Activated T-cell treated with anti-CD3 and anti-CD28 coated beads, Interleukin-2, amount 50 U/mL, for 1 hour (primary cell): Measurements from ENCODE around the gene PCSK5.
"Not testable (repeated sequence)": the region's sequence is repeated elsewhere in the genome, so short reads cannot be mapped to it uniquely, and the experiment has no call there.

ENCODE experiments used
- DNase-seq: peaks from one replicate; pipeline ENCODE4 v3.0.0-alpha.2; 2020

The PCSK5 gene

DNA sequence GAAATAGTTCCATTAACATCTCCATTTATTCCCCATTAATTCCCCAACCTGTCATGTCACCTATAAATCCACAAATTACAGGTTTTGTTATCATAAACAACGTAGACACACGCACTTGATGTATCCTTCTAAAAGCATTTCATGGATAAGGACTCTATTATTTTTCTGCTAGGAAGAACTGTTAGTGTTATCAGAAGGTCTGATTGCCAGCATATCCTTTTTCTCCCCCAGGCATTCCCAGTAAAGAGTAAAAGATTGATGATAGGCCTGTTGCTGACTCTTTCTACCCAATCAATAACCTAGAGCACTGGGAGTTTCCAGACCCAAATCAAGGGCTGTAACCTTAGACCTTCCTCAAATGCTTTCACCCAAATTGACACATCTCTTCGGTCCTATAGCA is 442.9 kb downstream of the PCSK5 start:
- DNase-seq = no peak

DNA sequence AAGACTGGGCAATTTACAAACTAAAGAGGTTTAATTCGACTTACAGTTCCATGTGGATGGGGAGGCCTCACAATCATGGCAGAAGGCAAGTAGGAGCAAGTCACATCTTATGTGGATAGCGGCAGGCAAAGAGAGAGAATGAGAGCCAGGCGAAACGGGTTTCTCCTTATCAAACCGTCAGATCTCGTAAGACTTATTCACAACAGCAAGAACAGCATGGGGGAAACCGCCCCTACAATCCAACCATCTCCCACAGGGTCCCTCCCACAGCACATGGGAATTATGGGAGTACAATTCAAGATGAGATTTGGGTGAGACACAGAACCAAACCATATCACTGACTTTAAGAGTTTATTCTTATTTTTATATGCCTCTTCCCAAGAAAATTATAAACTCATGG is 443.5 kb downstream of the PCSK5 start:
- DNase-seq = no peak

DNA sequence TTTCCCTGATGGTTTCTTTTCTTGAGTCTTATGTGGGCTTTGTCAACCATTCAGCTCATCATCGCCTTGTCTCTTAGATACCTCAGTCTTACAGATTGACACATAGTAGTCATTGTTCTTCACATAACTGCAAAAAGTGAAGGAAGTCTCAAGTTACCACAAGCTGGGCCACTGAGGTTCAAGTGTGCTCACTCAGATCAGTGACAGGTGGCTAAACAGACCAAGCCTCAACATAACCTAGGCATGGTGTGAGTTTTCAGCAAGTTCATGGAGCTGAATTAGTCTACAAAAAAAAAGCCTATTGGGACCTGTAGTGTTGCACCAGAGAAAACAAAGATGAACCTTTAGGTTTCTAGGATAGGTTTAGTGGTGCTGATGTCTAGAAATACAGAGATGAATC is 445.6 kb downstream of the PCSK5 start:
- no peak for DNase-seq

DNA sequence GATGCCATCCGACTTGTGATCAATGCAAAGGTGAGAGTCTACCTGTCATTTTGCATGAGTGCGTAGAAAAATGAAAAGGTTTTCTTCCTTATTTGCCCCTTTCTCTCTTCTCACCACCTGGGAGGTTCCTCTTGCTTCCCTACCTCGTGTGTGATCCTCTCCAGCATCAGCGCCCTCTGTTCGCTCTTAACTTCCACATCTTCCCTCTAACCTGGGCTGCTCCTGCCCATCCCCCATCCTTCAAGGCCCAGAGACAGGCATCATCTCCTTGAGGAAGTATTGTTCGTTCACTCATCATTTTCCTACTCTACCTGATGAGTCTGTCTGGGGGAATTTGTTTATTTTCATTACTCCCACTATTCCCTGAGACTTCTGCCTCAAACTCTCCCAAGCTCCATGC is 447.9 kb downstream of the PCSK5 start:
- DNase-seq = no peak

DNA sequence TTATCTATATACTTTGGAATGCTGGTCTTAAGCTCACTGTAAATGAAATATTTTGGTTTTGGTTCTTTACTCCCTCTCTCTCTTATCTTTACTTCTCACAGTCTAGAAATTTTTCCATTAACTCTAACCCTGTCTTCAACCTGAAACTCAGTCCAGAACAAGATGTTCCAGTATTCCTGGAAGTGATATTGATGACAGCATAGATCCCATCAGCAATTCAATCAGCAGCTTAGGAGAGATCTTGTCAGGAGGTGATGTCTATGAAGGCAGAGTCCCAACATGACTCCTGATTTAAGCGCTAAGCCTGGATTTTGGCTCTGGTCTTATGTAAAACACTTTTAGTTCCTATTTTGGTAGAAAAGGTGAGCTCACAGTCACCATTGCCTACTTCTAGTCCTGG is 451.1 kb downstream of the PCSK5 start:
- no peak for DNase-seq

DNA sequence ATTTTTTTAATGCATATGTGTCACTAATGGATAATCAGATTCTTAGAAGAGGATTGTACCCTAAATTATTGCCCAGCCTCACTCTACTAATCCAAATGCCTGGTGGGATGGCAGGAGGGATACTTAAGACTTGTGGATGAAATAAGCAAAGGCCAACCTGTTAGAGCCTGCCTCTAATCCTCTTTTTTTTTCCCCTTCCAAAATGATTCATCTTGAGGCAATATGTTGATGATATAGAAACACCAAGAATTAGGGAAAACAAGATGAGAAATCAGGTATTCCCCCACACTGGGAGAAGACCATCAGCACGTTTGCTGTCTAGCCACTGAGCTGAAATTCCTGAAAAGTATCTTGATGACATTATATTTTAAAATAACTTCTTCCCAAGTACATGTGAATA is 451.7 kb downstream of the PCSK5 start:
- DNase-seq = no peak

DNA sequence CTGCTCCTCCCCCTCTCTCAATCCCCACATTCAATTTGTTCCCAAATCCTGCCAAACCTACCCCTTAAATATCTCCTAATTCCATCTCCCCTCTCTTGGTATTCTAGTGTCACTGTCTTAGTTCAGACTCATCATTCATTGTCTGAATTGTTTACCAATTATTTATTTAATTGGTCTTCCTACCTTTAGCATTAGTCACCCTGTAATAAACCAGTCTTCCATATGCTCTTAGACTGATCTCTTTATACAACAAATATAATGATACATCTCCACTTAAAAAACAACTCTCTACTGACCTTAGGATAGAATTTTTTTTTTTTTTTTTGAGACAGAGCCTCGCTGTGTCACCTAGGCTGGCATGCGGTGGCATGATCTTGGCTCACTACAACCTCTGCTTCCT is 452.4 kb downstream of the PCSK5 start:
- no peak for DNase-seq

DNA sequence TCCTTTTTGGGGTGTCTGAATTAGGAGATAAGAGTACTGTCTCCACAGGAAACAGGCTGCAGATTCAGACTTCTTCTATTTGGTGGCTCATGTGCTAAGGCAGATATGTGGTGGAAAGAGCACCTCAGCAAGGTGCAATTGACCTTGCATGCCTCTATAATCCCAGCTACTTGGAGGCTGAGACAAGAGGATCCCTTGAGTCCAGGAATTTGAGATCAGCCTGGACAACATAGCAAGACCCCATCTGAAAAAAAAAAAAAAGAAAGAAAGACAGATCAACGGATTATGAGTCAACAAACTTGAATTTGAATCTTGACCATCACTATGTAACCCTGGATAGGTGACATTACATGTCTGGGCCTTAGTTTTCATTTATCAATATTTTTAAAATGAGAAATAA is 459.4 kb downstream of the PCSK5 start:
- DNase-seq = no peak

DNA sequence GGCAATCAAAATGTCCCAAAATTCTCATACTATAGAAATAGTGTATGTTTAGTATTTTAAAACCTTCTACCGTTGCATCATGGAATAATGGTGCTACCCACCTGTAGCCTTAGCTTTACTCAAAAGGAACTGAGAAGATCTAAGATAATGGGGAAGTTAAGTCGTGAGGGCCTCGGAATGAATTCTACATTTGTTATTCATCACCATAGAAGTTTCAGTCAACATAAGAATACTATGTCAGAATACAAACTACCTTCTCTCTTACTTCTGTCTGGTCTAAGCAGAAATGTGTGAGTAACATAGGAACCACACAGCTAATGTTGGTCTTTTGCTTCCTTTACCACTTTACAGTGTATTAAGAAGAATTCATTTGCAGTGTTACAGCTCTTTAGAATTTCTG is 460.5 kb downstream of the PCSK5 start:
- DNase-seq = no peak

DNA sequence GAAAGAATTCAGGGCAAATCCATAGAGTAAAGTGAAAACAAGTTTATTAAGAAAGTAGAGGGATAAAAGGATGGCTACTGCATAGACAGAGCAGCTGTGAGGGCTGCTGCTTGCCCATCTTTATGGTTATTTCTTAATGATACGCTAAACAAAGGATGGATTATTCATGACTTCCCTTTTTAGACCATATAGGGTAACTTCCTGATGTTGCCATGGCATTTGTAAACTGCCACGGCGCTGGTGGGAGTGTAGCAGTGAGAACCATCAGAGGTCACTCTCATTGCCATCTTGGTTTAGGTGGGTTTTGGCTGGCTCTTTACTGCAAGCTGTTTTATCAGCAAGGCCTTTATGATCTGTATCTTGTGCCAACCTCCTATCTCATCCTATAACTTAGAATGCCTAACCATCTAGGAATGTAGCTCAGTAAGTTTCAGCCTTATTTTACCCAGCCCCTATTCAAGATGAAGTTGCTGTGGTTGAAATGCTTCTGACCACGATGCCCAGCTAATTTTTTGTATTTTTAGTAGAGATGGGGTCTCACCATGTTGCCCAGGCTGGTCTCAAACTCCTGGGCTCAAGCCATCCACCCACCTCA is 461.6 kb downstream of the PCSK5 start:
- no peak for DNase-seq

DNA sequence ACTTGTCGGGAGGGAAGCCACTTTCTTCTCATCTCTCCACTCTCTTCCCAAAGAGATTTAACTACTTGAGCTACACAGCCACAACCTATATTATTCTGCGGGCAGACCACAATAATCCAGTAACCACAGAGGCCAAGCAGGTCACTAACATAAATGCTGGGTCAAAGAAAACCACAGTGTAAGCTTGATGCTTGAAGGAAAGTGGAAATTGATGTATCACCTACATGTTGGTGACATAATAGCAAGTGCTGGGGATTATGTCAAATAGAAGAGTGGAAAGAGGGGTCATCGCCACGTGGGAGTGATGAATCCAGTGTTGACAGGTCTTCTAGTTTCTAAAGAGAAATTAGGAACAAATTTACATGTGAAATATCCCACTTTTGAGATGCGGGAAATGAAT is 462.8 kb downstream of the PCSK5 start:
- DNase-seq = no peak

DNA sequence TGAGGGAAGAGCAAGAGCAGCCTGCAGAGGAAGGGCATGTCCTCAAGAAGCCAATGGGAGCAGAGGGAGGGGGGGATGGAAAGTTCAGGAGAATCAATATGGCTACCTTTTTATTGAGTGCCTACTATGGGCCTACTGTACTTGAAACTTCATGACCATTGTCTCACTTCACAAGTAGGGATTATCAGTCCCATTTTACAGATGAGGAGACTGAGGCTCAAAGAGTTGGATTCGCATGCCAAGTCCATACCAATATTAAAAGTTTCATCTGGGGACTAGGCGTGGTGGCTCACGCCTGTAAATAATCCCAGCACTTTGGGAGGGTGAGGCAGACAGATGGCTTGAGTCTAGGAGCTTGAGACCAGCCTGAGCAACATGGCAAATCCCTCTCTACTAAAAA is 463.7 kb downstream of the PCSK5 start:
- DNase-seq = no peak

DNA sequence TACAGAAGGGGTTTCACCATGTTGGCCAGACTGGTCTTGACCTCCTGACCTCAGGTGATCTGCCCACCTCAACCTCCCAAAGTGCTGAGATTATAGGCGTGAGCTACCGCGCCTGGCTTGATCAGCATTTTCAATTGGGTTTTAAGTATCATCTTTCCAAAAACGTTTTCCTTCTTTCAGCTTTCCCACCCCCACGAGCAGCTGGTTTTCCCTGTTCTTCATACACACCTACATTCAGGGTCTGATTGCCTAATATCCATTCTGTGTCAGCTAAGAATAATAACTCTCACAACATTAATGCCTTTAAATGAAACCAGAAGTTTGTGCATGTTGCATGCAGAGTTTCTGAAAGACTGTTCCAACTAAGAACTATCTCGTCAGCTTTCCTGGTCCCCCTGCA is 465.4 kb downstream of the PCSK5 start:
- DNase-seq = no peak

DNA sequence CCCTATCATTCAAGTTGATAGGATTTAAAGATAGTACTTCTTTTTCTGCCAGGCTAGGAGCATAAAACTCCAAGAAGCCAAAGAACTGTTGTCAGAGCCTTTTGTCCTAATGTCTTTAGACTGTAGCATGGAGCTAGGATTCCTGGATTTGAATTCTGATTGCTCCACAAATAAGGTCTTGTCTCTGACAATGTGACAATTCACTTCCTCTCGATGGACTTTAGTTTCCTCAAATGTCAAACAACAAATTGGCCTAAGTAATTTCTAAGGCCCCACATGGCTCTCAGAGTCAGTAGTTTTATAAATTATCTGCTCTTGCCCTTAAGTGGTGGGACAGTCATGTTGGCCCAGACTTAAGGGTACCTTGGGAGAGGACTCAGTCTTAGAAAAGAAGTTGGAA is 467.1 kb downstream of the PCSK5 start:
- no peak for DNase-seq

DNA sequence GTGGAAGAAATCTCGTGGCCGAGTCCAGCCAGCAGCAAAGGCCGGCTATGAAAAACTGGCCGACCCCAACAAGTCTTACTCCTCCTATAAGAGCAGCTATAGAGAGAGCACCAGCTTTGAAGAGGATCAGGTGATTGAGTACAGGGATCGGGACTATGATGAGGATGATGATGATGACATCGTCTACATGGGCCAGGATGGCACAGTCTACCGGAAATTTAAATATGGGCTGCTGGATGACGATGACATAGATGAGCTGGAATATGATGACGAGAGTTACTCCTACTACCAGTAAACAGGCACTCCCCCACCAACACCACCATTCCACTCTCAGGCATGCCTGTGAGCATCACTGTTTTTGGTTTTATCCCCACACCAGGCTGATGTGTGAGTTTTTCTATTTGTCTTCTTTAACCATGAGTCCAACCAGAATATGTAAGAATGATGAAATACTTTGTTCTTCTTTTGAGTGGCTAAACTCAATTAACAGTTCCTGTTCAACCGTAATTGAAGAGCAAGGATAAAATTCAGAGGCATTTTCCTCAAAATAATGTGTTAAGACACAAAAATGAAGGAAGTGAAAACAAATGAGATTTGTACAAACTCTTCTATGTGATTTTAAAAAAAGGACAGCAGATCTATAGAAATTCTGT is 468.3 kb downstream of the PCSK5 start:
- no peak for DNase-seq

DNA sequence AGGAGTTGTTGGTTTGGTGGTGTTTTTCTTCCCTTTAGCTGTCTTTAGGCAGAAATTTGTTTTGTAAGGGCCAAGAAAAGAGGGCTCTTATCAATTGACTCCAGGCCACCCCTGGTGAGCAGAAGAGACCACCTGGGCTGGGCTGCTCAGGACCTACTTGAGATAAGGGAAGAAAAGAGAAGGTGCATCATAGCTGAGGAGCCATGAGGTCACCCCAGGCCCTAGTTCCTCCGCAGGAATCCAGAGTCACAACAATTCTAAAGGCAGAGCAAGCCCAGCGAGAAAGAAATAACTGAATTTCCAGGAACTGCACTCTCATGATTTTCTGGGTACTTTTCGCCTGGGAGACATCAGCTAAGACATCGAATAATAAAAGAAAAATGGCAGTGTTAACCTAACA is 468.9 kb downstream of the PCSK5 start:
- no peak for DNase-seq

DNA sequence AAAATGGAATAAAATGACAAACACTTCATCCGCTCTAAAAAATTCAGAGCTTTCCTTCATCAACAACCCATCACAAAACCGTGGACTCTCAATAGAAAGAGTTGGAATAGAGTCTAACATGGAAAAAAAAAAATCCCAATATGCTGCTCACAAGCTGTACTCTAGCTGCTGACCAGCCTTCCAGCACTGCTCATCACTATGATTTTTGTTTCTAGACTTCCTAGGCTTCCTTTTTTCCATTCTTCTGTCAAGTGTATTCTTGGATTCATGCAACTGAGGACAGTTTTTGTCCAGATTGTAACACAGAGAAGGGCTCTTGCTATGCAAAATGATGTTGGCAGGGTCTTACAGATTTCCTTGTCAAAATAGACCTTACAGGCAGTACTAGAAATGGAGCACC is 469.3 kb downstream of the PCSK5 start:
- DNase-seq = no peak

DNA sequence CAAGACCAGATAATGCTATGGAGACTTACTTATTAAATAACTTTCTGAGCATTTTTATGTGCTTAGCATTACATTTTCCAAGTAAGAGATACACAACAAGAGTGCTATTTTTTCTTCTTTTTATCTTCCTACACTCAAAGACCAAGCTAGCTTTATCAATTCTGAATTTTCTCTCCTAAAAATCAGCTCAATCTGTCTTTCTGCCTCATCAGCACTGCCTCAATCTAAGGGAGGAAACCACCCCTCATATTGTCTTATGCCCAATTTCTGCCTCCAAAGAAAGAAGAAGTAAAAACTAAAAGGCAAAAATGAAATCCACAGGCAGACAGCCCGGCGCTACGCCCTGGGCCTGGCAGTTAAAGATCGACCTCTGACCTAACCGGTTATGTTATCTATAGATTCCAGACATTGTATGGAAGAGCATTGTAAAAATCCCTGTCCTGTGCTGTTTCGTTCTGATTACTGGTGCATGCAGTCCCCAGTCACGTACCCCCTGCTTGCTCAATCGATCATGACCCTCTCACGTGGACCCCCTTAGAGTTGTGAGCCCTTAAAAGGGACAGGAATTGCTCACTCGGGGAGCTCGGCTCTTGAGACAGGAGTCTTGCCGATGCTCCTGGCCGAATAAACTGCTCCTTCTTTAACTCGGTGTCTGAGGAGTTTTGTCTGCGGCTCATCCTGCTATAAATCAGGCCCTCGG is 472.0 kb downstream of the PCSK5 start:
- not testable (repeated sequence) for DNase-seq

DNA sequence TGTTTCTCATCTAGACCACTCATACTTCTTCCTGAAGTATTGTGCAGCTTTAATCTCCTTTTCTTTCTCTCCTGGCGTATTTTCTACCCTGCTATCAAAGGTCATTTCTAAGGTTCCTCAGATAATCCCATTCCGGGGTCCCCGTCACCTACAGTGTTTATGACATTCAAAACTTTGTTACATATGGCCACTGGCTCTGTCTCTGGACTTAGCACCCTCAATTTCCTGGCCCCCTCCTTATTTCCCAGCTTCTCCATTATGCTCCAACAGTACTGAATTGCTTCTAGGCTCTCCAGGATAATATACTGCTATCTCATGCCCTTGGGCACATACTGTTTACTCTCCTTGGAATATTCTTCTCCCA is 472.5 kb downstream of the PCSK5 start:
- DNase-seq = no peak

DNA sequence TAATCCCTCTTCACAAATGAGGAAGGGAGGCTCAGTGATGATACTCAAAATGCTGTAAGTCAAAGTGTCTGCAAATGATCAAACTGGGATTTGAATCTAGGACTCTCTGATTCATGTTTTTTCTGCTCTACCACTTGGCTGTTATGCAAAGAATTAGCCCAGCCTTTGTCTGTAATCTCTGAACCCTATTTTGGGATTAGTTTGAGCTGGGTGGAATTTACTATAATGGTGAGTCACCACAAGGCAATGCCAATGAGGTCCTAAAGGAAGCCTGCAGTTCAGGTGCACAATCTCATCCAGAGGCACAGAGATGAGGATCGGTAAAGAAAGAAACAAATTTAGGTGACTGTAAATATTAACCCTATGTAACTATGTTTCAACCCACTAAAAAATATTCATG is 474.6 kb downstream of the PCSK5 start:
- DNase-seq = no peak

DNA sequence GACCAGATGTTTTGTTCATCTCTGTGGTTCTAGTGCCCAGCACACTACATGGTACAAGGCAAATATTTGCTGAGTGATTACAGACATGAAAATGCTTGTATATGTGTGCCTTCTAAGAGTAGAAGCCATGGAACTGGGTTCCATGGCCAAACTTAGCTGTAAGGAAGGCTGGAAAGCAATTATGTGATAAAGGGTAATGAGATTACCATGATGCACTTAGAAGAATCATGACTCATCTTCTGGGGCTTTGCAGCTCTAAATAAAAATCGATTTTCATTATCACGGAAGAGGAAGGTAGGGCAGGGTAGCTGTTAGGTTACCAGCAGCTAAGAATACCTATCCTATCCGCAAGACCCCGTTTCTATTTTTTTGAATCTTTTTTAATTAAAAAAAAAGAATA is 475.8 kb downstream of the PCSK5 start:
- no peak for DNase-seq

DNA sequence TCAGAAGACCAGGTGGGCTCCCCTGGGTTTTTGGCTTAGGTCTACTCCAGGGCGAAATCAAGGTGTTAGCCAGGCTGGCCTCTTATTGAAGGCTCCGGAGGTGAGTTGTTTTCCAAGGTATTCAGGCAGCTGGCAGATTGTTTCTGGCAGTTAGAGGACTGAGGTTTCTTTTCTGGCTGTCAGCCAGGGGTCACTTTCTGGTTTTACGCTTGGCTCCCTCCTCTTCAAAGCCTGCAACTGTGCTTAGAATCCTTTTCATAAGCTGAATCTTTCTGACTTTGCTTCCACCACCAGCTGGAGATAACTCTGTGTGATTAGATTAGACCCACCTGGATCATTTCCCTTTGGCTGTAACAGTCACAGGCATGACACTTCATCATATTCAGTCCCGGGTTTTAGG is 479.1 kb downstream of the PCSK5 start:
- DNase-seq = no peak

DNA sequence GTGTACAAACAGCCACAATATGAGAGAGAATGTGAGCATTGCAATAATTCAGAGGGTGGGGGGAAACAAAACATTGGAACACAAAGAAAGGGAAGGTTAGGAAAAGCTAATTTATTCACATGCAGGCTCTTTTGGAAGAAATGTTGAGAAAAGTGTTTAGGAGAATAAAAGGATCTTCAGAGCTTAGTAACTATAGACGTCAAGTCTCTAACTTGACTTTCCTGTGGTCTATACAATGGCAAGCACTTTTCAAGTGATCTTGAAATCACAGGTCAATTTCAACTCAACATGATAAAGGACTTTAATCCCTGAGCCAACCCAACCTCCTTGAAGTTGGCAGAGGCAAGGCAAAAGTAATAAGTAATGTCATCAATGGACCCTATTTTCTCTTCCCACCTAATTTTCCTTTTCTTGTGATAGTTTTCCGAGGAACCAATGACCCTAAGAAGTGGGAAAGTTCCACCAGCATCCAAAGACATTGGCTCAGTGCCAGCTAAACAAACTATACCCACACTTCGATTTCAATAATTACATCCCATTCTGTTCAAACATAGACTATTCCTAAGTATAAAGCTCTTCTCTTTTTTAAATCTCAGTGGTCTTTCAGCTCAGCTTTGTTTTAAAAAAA is 480.0 kb downstream of the PCSK5 start:
- no peak for DNase-seq

DNA sequence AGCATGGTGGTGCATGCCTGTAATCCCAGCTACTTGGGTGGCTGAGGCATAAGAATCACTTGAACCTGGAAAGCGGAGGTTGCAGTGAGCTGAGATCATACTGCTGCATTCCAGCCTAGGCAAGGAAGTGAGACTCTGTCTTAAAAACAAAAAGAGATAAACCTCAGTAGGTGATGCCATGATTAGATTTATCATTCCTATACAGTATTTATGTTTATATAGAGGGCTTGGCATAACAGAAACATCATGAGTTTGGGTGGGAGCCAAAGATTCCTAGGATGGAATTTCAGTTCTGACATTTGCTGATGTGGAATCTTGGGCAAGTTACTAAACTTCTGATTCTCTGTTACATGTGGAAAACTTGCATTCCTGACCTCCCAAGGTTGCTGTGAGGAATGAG is 481.4 kb downstream of the PCSK5 start:
- no peak for DNase-seq
